OCI-LY3 (cell line): ENCODE measurements around the gene TMEM126B.
A peak's percentile ranks its signal among the peaks of the same experiment; 100 is the strongest.

ENCODE experiments used
- H2AFZ ChIP-seq: fragments of 200-600, 300-600 bp; shearing (Covaris generic); 2 replicates; pipeline ENCODE4 v1.6.0; 2014; ENCODE audit warnings: antibody characterized with exemption, low read depth, low read length
- H3K27ac ChIP-seq: fragments of 200-600, 300-600 bp; sonication (generic); 2 replicates; pipeline ENCODE4 v1.5.1; 2014; ENCODE audit warnings: mild to moderate bottlenecking, low read length, moderate library complexity, mixed read lengths
- H3K27me3 ChIP-seq: fragments of 200-600, 300-600 bp; sonication (generic); 2 replicates; pipeline ENCODE4 v1.6.1; 2014; ENCODE audit warnings: low read depth, low read length, mixed read lengths
- H3K36me3 ChIP-seq: fragments of 200-600, 300-600 bp; sonication (generic); replicated peaks from 2 replicates; pipeline ENCODE3; 2014; ENCODE audit warnings: low read depth, low read length, mixed read lengths
- H3K4me1 ChIP-seq: fragments of 300-600, 200-600 bp; sonication (generic); 2 replicates; pipeline ENCODE4 v1.6.1; 2014; ENCODE audit warnings: low read length, mixed read lengths
- H3K4me2 ChIP-seq: fragments of 200-600, 300-600 bp; sonication (generic); 2 replicates; pipeline ENCODE4 v1.6.1; 2014; ENCODE audit warnings: low read length, mixed read lengths
- H3K4me3 ChIP-seq: fragments of 300-600, 200-600 bp; sonication (generic); 2 replicates; pipeline ENCODE4 v1.5.1; 2014; ENCODE audit warnings: antibody characterized with exemption, mild to moderate bottlenecking, low read length, moderate library complexity
- H3K79me2 ChIP-seq: fragments of 300-600, 200-600 bp; shearing (Covaris generic); 2 replicates; pipeline ENCODE4 v1.6.1; 2014; ENCODE audit warnings: mild to moderate bottlenecking, low read length, mixed read lengths
- H3K9ac ChIP-seq: fragments of 300-600, 200-600 bp; shearing (Covaris generic); 2 replicates; pipeline ENCODE4 v1.6.0; 2014; ENCODE audit warnings: mild to moderate bottlenecking, low read length, moderate library complexity
- H3K9me3 ChIP-seq: fragments of 200-600, 300-600 bp; shearing (Covaris generic); 2 replicates; pipeline ENCODE4 v1.6.1; 2014; ENCODE audit warnings: low read length, mixed read lengths; ENCODE audit not compliant: insufficient read depth
- H4K20me1 ChIP-seq: fragments of 200-600, 300-600 bp; sonication (generic); 2 replicates; pipeline ENCODE4 v1.6.1; 2016; ENCODE audit warnings: low read length, mixed read lengths; ENCODE audit not compliant: insufficient read depth
- EZH2phosphoT487 ChIP-seq: fragments of 200-600 bp; shearing (Covaris generic); IDR thresholded peaks from 2 replicates; pipeline ENCODE4 v1.6.1; 2018; ENCODE audit warnings: antibody characterized with exemption, mixed run types, low read depth
- TF ChIP-seq, protein P1 (sequence below): fragments of 200-600, 300-600 bp; sonication (generic); IDR thresholded peaks from 2 replicates; pipeline ENCODE4 v1.5.1; 2014; ENCODE audit warnings: antibody characterized with exemption, low read length, low read depth

Gene TMEM126B

DNA sequence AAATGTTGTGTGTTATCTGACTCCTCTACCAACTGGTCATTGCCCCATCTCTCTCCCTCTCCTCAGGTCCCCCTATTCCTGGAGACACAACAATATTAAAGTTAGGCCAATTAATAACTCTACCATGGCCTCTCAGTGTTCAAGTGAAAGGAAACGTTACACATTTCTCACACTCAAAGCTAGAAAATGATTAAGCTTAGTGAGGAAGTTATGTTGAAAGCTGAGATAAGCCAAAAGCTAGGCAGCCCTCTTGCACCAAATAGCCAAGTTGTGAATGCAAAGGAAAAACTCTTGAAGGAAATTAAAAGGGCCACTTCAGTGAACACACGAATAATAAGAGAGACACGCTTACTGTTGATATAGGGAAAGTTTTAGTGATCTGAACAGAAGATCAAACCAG is 8.1 kb upstream of the TMEM126B start:
- Histone ChIP-seq H3K27me3 (no peaks in the 10 kb centered on the region), H3K27ac (no peak overlapping the region), H3K79me2 (no peaks in the 10 kb centered on the region), H3K4me3 (no peak overlapping the region), H2AFZ (no peak overlapping the region), H3K9me3 (no peaks in the 10 kb centered on the region), H3K36me3 (no peaks in the 10 kb centered on the region), H3K4me2 (no peak overlapping the region), H4K20me1 (no peaks in the 10 kb centered on the region), H3K9ac (no peak overlapping the region), H3K4me1 (peaks cover 4% of the 10 kb centered on the region; the same call in 1 of the 2 replicates)
- TF ChIP-seq EZH2phosphoT487, result no peak
- TF ChIP-seq, protein P1, sequence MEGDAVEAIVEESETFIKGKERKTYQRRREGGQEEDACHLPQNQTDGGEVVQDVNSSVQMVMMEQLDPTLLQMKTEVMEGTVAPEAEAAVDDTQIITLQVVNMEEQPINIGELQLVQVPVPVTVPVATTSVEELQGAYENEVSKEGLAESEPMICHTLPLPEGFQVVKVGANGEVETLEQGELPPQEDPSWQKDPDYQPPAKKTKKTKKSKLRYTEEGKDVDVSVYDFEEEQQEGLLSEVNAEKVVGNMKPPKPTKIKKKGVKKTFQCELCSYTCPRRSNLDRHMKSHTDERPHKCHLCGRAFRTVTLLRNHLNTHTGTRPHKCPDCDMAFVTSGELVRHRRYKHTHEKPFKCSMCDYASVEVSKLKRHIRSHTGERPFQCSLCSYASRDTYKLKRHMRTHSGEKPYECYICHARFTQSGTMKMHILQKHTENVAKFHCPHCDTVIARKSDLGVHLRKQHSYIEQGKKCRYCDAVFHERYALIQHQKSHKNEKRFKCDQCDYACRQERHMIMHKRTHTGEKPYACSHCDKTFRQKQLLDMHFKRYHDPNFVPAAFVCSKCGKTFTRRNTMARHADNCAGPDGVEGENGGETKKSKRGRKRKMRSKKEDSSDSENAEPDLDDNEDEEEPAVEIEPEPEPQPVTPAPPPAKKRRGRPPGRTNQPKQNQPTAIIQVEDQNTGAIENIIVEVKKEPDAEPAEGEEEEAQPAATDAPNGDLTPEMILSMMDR, result no peak

DNA sequence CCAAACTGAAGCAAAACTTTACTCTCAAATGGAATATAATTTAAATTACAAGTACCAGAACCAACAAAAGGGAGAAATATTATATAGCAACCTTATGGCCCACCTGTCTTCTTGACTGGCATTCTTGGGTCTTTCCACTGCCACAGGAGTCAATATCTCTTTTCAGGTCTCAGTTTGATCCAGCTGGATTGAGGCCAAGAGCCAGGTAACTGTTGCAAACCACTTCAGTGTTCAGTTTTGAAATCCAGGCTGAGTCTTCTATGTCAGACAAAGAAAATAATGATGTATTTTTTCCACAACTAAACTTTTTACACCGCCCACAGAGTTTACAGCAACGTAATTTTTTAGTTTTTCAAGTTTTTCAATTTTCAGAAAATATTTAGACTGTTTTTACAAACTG is 1.9 kb upstream of the TMEM126B start:
- TF ChIP-seq, protein P1, result no peak
- TF ChIP-seq EZH2phosphoT487, result no peak
- Histone ChIP-seq H3K79me2 (peaks cover 31% of the 10 kb centered on the region), H3K27me3 (no peaks in the 10 kb centered on the region), H3K36me3 (peaks cover 7% of the 10 kb centered on the region), H3K9ac (peak overlapping the region; percentile 86; the same call in 1 of the 2 replicates), H3K4me1 (peaks cover 21% of the 10 kb centered on the region), H3K4me2 (peak overlapping the region; percentile 98), H3K9me3 (no peaks in the 10 kb centered on the region), H2AFZ (peak overlapping the region; percentile 97; the same call in 1 of the 2 replicates), H4K20me1 (no peaks in the 10 kb centered on the region), H3K27ac (no peak overlapping the region), H3K4me3 (peak overlapping the region; percentile 87)

DNA sequence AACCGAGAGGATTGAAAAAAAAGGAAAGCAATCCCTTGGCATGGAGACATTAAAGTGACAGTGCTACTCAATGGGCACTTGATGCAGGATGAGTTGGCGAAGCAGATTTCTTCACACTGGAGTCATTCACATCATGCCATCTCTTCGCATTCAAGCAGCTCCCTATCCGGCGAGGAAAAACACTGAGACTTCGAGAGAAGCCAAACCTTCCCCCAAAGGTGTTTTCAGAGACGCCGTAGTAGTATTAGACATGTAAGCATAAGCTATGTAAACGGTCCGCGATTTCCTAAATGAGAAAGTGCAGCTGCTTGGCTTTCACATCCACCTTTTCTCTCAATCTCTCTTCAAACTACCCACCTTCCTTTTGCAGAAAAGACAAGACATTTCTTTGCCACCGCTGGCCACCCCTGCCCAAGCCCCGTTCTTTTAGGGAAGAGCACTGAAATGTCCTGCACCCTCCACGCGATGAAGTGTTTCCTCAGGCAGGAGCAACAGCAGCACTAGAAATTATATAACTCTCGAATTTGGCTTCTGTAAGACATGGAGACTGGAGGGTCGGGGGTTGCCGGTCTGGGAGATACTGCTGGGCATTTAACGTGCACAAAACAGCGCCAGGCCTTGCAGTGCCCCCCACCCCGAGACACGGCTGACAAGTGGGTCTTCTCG is 928 bp upstream of the TMEM126B start, which contains the start of gene DLG2:
Gene DLG2, minus strand, starts transcription at position 13 of the 666 bp plus-strand sequence.
- Histone ChIP-seq H3K4me3 (peak within 1 kb of the TSS; percentile 87), H3K27me3 (no peaks in the 10 kb centered on the region), H3K9me3 (no peaks in the 10 kb centered on the region), H3K4me2 (peak within 1 kb of the TSS; percentile 98), H3K79me2 (peaks cover 38% of the 10 kb centered on the region), H3K36me3 (peaks cover 15% of the 10 kb centered on the region), H4K20me1 (no peaks in the 10 kb centered on the region), H3K9ac (peak within 1 kb of the TSS; percentile 86), H3K4me1 (peaks cover 21% of the 10 kb centered on the region), H2AFZ (peak within 1 kb of the TSS; percentile 97), H3K27ac (peak within 1 kb of the TSS; percentile 57)
- TF ChIP-seq EZH2phosphoT487, result no peak
- TF ChIP-seq, protein P1, result no peak

DNA sequence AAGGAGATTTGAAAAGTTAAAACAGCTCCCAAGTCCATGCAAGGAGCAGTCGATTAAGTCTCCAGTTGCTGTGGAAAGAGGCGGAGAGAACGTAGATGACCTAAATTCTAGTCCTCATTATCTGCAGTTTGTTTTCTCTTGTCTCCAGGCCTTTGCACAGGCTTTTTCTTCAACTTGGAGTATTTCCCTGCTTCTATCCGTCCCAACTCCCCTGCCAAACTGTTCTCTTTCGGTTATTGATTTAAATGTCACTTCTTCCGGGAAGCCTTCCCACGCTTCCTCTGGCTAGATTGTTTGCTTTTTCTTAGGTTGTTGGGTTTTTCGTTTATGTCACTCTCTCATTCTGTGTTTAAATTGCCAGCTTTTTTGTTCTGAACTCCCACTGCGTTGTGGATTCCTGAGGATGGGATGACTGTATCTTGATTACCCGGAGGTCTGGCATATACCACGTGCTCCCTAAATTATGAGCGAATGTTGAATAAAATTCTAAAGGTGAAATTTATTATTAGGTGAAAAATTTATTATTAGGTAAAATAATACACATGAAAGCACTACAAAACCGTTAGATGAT is 463 bp downstream of the TMEM126B start:
- H3K27me3 ChIP-seq, result no peaks in the 10 kb centered on the region
- H3K36me3 ChIP-seq, result peaks cover 15% of the 10 kb centered on the region
- H3K79me2 ChIP-seq, result peaks cover 38% of the 10 kb centered on the region
- peak overlapping the region; percentile 83 for H3K4me2 ChIP-seq
- H2AFZ ChIP-seq, result peak overlapping the region; percentile 85
- peak overlapping the region; percentile 87 for H3K4me3 ChIP-seq
- peak overlapping the region; percentile 77 for H3K9ac ChIP-seq
- H3K9me3 ChIP-seq, result no peaks in the 10 kb centered on the region
- peak overlapping the region; percentile 15 for H3K27ac ChIP-seq
- H4K20me1 ChIP-seq, result no peaks in the 10 kb centered on the region
- TF ChIP-seq EZH2phosphoT487, result no peak
- TF ChIP-seq, protein P1, result no peak
- H3K4me1 ChIP-seq, result peaks cover 21% of the 10 kb centered on the region
